Stimulated activated naive B cell treated with anti-CD40 and anti-IgM and Interleukin-4, amounts not matched to agents 10 μg/mL and 1 μg/mL and 100 μg/mL, for 72 hours (primary cell): ENCODE results near the gene SNX8.
"Not testable (repeated sequence)": the region's sequence is repeated elsewhere in the genome, so short reads cannot be mapped to it uniquely, and the experiment has no call there.

Experiments used
- ATAC-seq, 2 donors: fragments of 150-1000 bp; cut with Tn5 transposase; replicated peaks; 2 replicates each; pipeline ENCODE4 v1.10.0; 2021; ENCODE audit warnings: moderate library complexity in 1 of 2
- DNase-seq: peaks from one replicate; pipeline ENCODE4 v3.0.0; 2021
- H3K27ac Mint-ChIP-seq: one replicate; pipeline ENCODE4 v1.8.0; 2022; ENCODE audit warnings: mild to moderate bottlenecking, mixed read lengths
- H3K27me3 Mint-ChIP-seq, 2 donors: one replicate each; pipeline ENCODE4 v1.8.0; 2022; ENCODE audit warnings: mixed read lengths in 2 of 2
- H3K36me3 Mint-ChIP-seq, 2 donors: one replicate each; pipeline ENCODE4 v1.8.0; 2022; ENCODE audit warnings: mixed read lengths in 2 of 2, mild to moderate bottlenecking in 1 of 2
- H3K4me1 Mint-ChIP-seq, 2 donors: one replicate each; pipeline ENCODE4 v1.8.0; 2022; ENCODE audit warnings: mixed read lengths in 2 of 2, mild to moderate bottlenecking in 1 of 2
- H3K4me3 Mint-ChIP-seq, 2 donors: one replicate each; pipeline ENCODE4 v1.8.0; 2022; ENCODE audit warnings: mild to moderate bottlenecking in 2 of 2, mixed read lengths in 2 of 2, moderate library complexity in 1 of 2
- H3K9me3 Mint-ChIP-seq, 2 donors: one replicate each; pipeline ENCODE4 v1.8.0; 2022; ENCODE audit warnings: mixed read lengths in 2 of 2, mild to moderate bottlenecking in 1 of 2

Gene SNX8

GRCh38 chr7:2272031-2272430, 42.2 kb downstream of the SNX8 start:
- Mint-ChIP-seq H3K27ac (peak overlapping the region; percentile 42), H3K4me3 (no peak overlapping the region)

GRCh38 chr7:2271273-2272026, 42.8 kb downstream of the SNX8 start:
- no peaks in the 10 kb centered on the region for H3K9me3 Mint-ChIP-seq
- peaks cover 42 to 60% of the 10 kb centered on the region in 2 donors for H3K36me3 Mint-ChIP-seq
- no peak for DNase-seq
- H3K27me3 Mint-ChIP-seq, result no peaks in the 10 kb centered on the region
- peak in 1 of 2 donors; percentile 4 for ATAC-seq
- peak overlapping the region in 1 of 2 donors; percentile 23 for H3K4me3 Mint-ChIP-seq
- peak overlapping the region; percentile 52 for H3K27ac Mint-ChIP-seq
- H3K4me1 Mint-ChIP-seq, result peaks cover 9 to 13% of the 10 kb centered on the region in 2 donors

More at GRCh38 chr7:2272031-2272430, 42.2 kb downstream of the SNX8 start:
- Mint-ChIP-seq H3K27me3 (no peaks in the 10 kb centered on the region), H3K4me1 (peaks cover 11 to 13% of the 10 kb centered on the region in 2 donors), H3K36me3 (peaks cover 43 to 60% of the 10 kb centered on the region in 2 donors), H3K9me3 (no peaks in the 10 kb centered on the region)
- ATAC-seq (no peak), DNase-seq (no peak)

GRCh38 chr7:2270495-2270894, 43.7 kb downstream of the SNX8 start:
- Mint-ChIP-seq H3K4me3 (no peak overlapping the region), H3K27me3 (no peaks in the 10 kb centered on the region), H3K27ac (peak overlapping the region; percentile 67), H3K4me1 (peaks cover 6 to 17% of the 10 kb centered on the region in 2 donors), H3K36me3 (peaks cover 39 to 59% of the 10 kb centered on the region in 2 donors), H3K9me3 (no peaks in the 10 kb centered on the region)
- DNase-seq (no peak), ATAC-seq (no peak)

- Mint-ChIP-seq H3K27ac (peak overlapping the region; percentile 62), H3K36me3 (peaks cover 40 to 59% of the 10 kb centered on the region in 2 donors), H3K4me1 (peaks cover 6 to 21% of the 10 kb centered on the region in 2 donors), H3K4me3 (no peak overlapping the region), H3K27me3 (no peaks in the 10 kb centered on the region), H3K9me3 (no peaks in the 10 kb centered on the region)
- DNase-seq (no peak), ATAC-seq (no peak)
Measured at GRCh38 chr7:2269991-2270460, 44.2 kb downstream of the SNX8 start.

GRCh38 chr7:2269089-2269990, 44.9 kb downstream of the SNX8 start:
- not testable (repeated sequence) for H3K4me3 Mint-ChIP-seq, H3K27me3 Mint-ChIP-seq, DNase-seq, H3K9me3 Mint-ChIP-seq, ATAC-seq
- Mint-ChIP-seq H3K27ac (peak overlapping the region; percentile 62), H3K36me3 (peaks cover 39 to 59% of the 10 kb centered on the region in 2 donors), H3K4me1 (peaks cover 9 to 25% of the 10 kb centered on the region in 2 donors)

GRCh38 chr7:2266911-2267310, 47.3 kb downstream of the SNX8 start:
- no peak for DNase-seq
- peaks cover 17 to 43% of the 10 kb centered on the region in 2 donors for H3K4me1 Mint-ChIP-seq
- peak overlapping the region; percentile 65 for H3K27ac Mint-ChIP-seq
- peaks cover 45 to 67% of the 10 kb centered on the region in 2 donors for H3K36me3 Mint-ChIP-seq
- no peaks in the 10 kb centered on the region for H3K27me3 Mint-ChIP-seq
- no peak for ATAC-seq
- peaks cover 3 to 4% of the 10 kb centered on the region in 2 donors for H3K9me3 Mint-ChIP-seq
- H3K4me3 Mint-ChIP-seq, result no peak overlapping the region

GRCh38 chr7:2264158-2264557, 50.1 kb downstream of the SNX8 start:
- DNase-seq, result no peak
- Mint-ChIP-seq H3K27ac (peak overlapping the region; percentile 95), H3K4me1 (peaks cover 29 to 62% of the 10 kb centered on the region in 2 donors), H3K27me3 (no peaks in the 10 kb centered on the region), H3K9me3 (peaks cover 3 to 4% of the 10 kb centered on the region in 2 donors), H3K4me3 (peak overlapping the region; percentile 53 to 59), H3K36me3 (peaks cover 56 to 71% of the 10 kb centered on the region in 2 donors)
- ATAC-seq, result no peak

- H3K4me3 Mint-ChIP-seq, result peak overlapping the region in 1 of 2 donors; percentile 14
- peaks cover 64 to 81% of the 10 kb centered on the region in 2 donors for H3K36me3 Mint-ChIP-seq
- ATAC-seq (no peak), DNase-seq (no peak)
- peaks cover 3 to 4% of the 10 kb centered on the region in 2 donors for H3K9me3 Mint-ChIP-seq
- peak overlapping the region; percentile 95 for H3K27ac Mint-ChIP-seq
- H3K27me3 Mint-ChIP-seq, result no peaks in the 10 kb centered on the region
- peaks cover 33 to 71% of the 10 kb centered on the region in 2 donors for H3K4me1 Mint-ChIP-seq
Measured at GRCh38 chr7:2263176-2263575, 51.1 kb downstream of the SNX8 start.

- peak overlapping the region; percentile 95 for H3K27ac Mint-ChIP-seq
- H3K36me3 Mint-ChIP-seq, result peaks cover 72 to 87% of the 10 kb centered on the region in 2 donors
- H3K4me1 Mint-ChIP-seq, result peaks cover 36 to 80% of the 10 kb centered on the region in 2 donors
- peak; percentile 93 for ATAC-seq
- peak overlapping the region; percentile 77 to 80 for H3K4me3 Mint-ChIP-seq
- peak; percentile 87 for DNase-seq
- peaks cover 3 to 4% of the 10 kb centered on the region in 2 donors for H3K9me3 Mint-ChIP-seq
- no peaks in the 10 kb centered on the region for H3K27me3 Mint-ChIP-seq
Measured at GRCh38 chr7:2261611-2262010, 52.6 kb downstream of the SNX8 start.

GRCh38 chr7:2260820-2261219, 53.4 kb downstream of the SNX8 start:
- Mint-ChIP-seq H3K27ac (peak overlapping the region; percentile 95), H3K4me3 (peak overlapping the region in 1 of 2 donors; percentile 63), H3K9me3 (peaks cover 3 to 4% of the 10 kb centered on the region in 2 donors), H3K27me3 (no peaks in the 10 kb centered on the region), H3K4me1 (peaks cover 41 to 88% of the 10 kb centered on the region in 2 donors), H3K36me3 (peaks cover 77 to 90% of the 10 kb centered on the region in 2 donors)
- no peak for ATAC-seq
- no peak for DNase-seq

- no peaks in the 10 kb centered on the region for H3K27me3 Mint-ChIP-seq
- peaks cover 52 to 88% of the 10 kb centered on the region in 2 donors for H3K4me1 Mint-ChIP-seq
- peaks cover 77 to 90% of the 10 kb centered on the region in 2 donors for H3K36me3 Mint-ChIP-seq
- DNase-seq (no peak), ATAC-seq (no peak)
- H3K4me3 Mint-ChIP-seq, result peak overlapping the region; percentile 11 to 47
- peaks cover 3 to 4% of the 10 kb centered on the region in 2 donors for H3K9me3 Mint-ChIP-seq
- peak overlapping the region; percentile 86 for H3K27ac Mint-ChIP-seq
Measured at GRCh38 chr7:2259480-2259879, 54.8 kb downstream of the SNX8 start.

- Mint-ChIP-seq H3K36me3 (peaks cover 75 to 90% of the 10 kb centered on the region in 2 donors), H3K27ac (peak overlapping the region; percentile 86), H3K4me3 (peak overlapping the region; percentile 11 to 47), H3K27me3 (no peaks in the 10 kb centered on the region), H3K4me1 (peaks cover 50 to 88% of the 10 kb centered on the region in 2 donors), H3K9me3 (no peaks in the 10 kb centered on the region)
- DNase-seq, result no peak
- peak; percentile 13 to 33 for ATAC-seq
Measured at GRCh38 chr7:2258661-2259365, 55.4 kb downstream of the SNX8 start.

- Mint-ChIP-seq H3K4me3 (peak overlapping the region in 1 of 2 donors; percentile 15), H3K9me3 (no peaks in the 10 kb centered on the region), H3K36me3 (peaks cover 76 to 90% of the 10 kb centered on the region in 2 donors), H3K27me3 (no peaks in the 10 kb centered on the region), H3K4me1 (peaks cover 55 to 89% of the 10 kb centered on the region in 2 donors), H3K27ac (peak overlapping the region; percentile 86)
- ATAC-seq (no peak), DNase-seq (no peak)
Measured at GRCh38 chr7:2257651-2258050, 56.6 kb downstream of the SNX8 start.
